ENCODE measurements around the gene ST8SIA5. TPM values are rescaled to one million over a fixed set of nuclear protein-coding genes. Genes with fewer than 3 reads are reported as not detected.

The ST8SIA5 gene
- total and polyA plus RNA-seq, 2 experiments from 2014 or later = not detected

DNA sequence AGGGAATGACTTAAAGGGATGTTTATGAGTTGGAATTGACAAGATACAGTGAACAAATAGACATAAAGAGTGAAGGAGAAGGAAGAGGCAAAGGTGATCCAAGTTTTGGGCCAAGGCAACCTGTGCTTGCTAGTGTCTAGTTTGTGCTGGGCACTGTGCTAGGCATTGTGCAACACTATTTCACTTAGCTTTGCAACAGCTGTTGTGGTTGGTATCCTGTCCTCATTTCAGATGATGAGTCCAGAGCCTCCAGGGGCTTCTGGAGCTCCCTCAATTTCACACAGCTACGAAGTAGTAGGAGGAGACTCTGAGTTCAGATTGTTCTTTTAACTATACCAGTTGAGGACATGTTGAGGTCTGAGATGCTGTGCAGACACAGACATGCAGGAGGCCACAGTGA, 81.7 kb downstream of the ST8SIA5 start:
- no peaks in the 10 kb centered on the region for H3K36me3 ChIP-seq (ENCODE audit: low read depth)
- H3K9me2 ChIP-seq (ENCODE audit: insufficient read depth) = no peaks in the 10 kb centered on the region
- H3K4me1 ChIP-seq (ENCODE audit: insufficient read depth) = no peaks in the 10 kb centered on the region
- no peak for DNase-seq
- H2AFZ ChIP-seq = no peak overlapping the region
- H3K27me3 ChIP-seq (replicated peaks; ENCODE audit: insufficient read depth) = peaks cover 29% of the 10 kb centered on the region
- in situ Hi-C loops (cut with MboI) = no loop called here
- no peaks in the 10 kb centered on the region for H3K79me2 ChIP-seq (ENCODE audit: insufficient read depth)
- WGBS, 2 experiments (ENCODE audit: low coverage in 1 of 2, low lambda C conversion rate in 2 of 2, missing lambda C conversion rate in 2 of 2) = 25 to 35% methylated on average over 1 of the region's 1 CpG
- H4K20me1 ChIP-seq (ENCODE audit: insufficient read depth) = no peaks in the 10 kb centered on the region
- no peak overlapping the region for H3K4me3 ChIP-seq
- no peaks in the 10 kb centered on the region for H3F3A ChIP-seq (ENCODE audit: insufficient read depth)
- H3K27ac ChIP-seq = no peak overlapping the region
- no peak for TF ChIP-seq EZH2 (IDR thresholded peaks at IDR 0.05; ENCODE audit: insufficient read depth, poor library complexity, severe bottlenecking)
- no peak for TF ChIP-seq EZH2phosphoT487 (IDR thresholded peaks at IDR 0.05; ENCODE audit: insufficient read depth, low read depth)
- H3K9me3 ChIP-seq (ENCODE audit: low read depth) = no peaks in the 10 kb centered on the region
- H3K4me2 ChIP-seq (ENCODE audit: unreplicated experiment) = no peak overlapping the region
- no peak overlapping the region for H3K9ac ChIP-seq

DNA sequence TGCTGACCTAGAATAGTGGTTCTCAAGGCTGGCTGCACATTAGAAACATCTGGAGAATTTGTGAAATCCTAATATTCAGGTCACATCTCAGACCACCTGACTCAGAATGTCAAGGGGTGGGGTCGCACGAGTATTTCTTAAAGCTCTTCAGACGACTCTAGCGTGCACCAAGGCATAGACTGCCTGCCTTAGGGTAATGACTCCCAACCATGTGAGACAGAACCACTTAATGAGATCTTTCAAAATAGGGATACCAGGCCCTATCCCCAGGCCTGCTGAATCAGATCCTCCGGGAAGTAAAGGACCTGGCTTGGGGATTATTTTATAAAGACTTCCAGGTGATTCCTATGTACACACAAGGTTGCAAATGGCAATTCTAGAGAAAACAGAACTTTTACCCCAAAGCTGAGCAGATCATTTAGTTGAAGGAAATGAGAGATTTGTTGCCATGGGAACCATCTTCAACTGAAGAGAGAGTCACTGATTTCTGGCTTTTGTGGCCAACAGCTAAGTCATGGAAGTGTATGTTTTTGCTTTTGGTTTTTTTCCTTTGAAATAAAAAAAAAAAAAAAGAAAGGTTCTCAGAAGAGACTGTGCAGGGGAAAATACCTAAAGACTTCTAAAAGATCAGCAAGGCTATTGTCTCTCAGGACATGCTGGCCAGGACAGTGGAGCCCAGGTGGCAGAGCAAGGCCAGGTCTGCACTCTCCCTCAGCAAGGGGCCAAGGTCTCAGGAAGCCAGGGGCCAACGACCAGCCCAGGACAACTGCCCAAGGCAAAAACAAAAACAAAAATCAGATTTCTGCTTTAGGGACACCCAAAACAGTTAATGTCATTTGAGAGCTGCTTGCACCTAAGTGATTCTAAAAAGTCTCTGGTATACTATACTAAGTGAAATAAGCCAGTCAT, 84.5 kb downstream of the ST8SIA5 start:
- Histone ChIP-seq H3K9me2 (ENCODE audit: insufficient read depth) (no peaks in the 10 kb centered on the region), H3F3A (ENCODE audit: insufficient read depth) (no peaks in the 10 kb centered on the region), H3K4me3 (no peak overlapping the region), H2AFZ (no peak overlapping the region), H3K79me2 (ENCODE audit: insufficient read depth) (no peaks in the 10 kb centered on the region), H3K9me3 (ENCODE audit: low read depth) (no peaks in the 10 kb centered on the region), H3K36me3 (ENCODE audit: low read depth) (no peaks in the 10 kb centered on the region), H4K20me1 (ENCODE audit: insufficient read depth) (no peaks in the 10 kb centered on the region), H3K4me2 (ENCODE audit: unreplicated experiment) (no peak overlapping the region), H3K27me3 (replicated peaks; ENCODE audit: insufficient read depth) (peaks cover 29% of the 10 kb centered on the region), H3K27ac (no peak overlapping the region), H3K9ac (no peak overlapping the region), H3K4me1 (ENCODE audit: insufficient read depth) (no peaks in the 10 kb centered on the region)
- DNase-seq = peak; percentile 65
- in situ Hi-C loops (cut with MboI) = no loop called here
- TF ChIP-seq EZH2phosphoT487 (IDR thresholded peaks at IDR 0.05; ENCODE audit: insufficient read depth, low read depth) = no peak
- no peak for TF ChIP-seq EZH2 (IDR thresholded peaks at IDR 0.05; ENCODE audit: insufficient read depth, poor library complexity, severe bottlenecking)
- 25 to 29% methylated on average over 6 of the region's 6 CpGs for WGBS, 2 experiments (ENCODE audit: low coverage in 1 of 2, low lambda C conversion rate in 2 of 2, missing lambda C conversion rate in 2 of 2)

DNA sequence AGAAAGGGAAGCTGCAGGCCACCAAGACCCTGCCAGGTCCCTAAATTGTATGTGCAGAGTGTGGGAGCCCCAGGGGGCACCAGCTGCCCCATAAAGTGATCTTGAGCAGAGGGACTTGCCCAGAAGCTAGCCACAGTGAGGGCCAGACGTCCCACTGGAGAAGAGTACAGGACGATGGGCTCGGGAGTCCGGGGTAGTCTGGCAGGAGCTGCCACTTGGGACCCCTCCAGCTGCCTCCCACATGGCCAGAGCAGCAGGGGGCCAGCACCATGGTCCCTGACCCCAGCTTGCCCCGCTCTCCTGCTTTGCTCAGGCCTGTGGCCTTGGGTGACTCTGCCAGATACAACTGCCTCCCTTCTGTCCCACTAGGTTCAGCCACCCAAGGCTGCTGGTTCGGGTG, 88.2 kb downstream of the ST8SIA5 start:
- no peak for TF ChIP-seq EZH2phosphoT487 (IDR thresholded peaks at IDR 0.05; ENCODE audit: insufficient read depth, low read depth)
- no peak for TF ChIP-seq EZH2 (IDR thresholded peaks at IDR 0.05; ENCODE audit: insufficient read depth, poor library complexity, severe bottlenecking)
- WGBS, 2 experiments (ENCODE audit: low coverage in 1 of 2, low lambda C conversion rate in 2 of 2, missing lambda C conversion rate in 2 of 2) = 46 to 50% methylated on average over 5 to 6 of the region's 6 CpGs
- H4K20me1 ChIP-seq (ENCODE audit: insufficient read depth) = no peaks in the 10 kb centered on the region
- H3K9me2 ChIP-seq (ENCODE audit: insufficient read depth) = no peaks in the 10 kb centered on the region
- H3K9ac ChIP-seq = no peak overlapping the region
- no peak overlapping the region for H3K4me2 ChIP-seq (ENCODE audit: unreplicated experiment)
- H3K4me1 ChIP-seq (ENCODE audit: insufficient read depth) = no peaks in the 10 kb centered on the region
- no peaks in the 10 kb centered on the region for H3K9me3 ChIP-seq (ENCODE audit: low read depth)
- DNase-seq = no peak
- H3K36me3 ChIP-seq (ENCODE audit: low read depth) = no peaks in the 10 kb centered on the region
- H3K4me3 ChIP-seq = no peak overlapping the region
- no peak overlapping the region for H2AFZ ChIP-seq
- no peaks in the 10 kb centered on the region for H3K79me2 ChIP-seq (ENCODE audit: insufficient read depth)
- no peaks in the 10 kb centered on the region for H3F3A ChIP-seq (ENCODE audit: insufficient read depth)
- in situ Hi-C loops (cut with MboI) = no loop called here
- no peak overlapping the region for H3K27ac ChIP-seq
- H3K27me3 ChIP-seq (replicated peaks; ENCODE audit: insufficient read depth) = peaks cover 13% of the 10 kb centered on the region

DNA sequence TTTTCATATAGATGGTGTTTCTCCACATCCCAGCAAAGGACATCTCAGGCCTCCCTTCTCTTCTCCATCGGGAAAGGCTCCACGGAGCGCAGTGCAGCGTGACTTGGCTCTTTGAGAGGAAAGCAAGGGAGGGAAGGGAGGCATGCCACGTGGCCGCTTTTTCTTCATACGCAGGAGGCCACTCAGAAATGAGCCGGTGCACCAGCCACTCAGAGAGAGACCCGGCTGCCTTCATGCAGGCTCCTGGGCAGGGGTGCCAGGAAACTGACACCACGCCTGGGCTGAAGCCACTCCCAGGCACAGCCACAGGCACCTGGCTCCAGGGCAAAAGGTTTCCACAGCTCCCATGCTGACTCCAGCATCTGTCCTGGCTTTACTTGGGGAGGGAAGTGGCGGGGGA, 88.7 kb downstream of the ST8SIA5 start:
- H3K4me1 ChIP-seq (ENCODE audit: insufficient read depth) = no peaks in the 10 kb centered on the region
- H3K9me2 ChIP-seq (ENCODE audit: insufficient read depth) = no peaks in the 10 kb centered on the region
- no peak overlapping the region for H3K27ac ChIP-seq
- DNase-seq = no peak
- H2AFZ ChIP-seq = no peak overlapping the region
- H3F3A ChIP-seq (ENCODE audit: insufficient read depth) = no peaks in the 10 kb centered on the region
- WGBS, 2 experiments (ENCODE audit: low coverage in 1 of 2, low lambda C conversion rate in 2 of 2, missing lambda C conversion rate in 2 of 2) = 48 to 64% methylated on average over 10 of the region's 11 CpGs
- no peaks in the 10 kb centered on the region for H4K20me1 ChIP-seq (ENCODE audit: insufficient read depth)
- H3K27me3 ChIP-seq (replicated peaks; ENCODE audit: insufficient read depth) = peaks cover 13% of the 10 kb centered on the region
- no peak overlapping the region for H3K9ac ChIP-seq
- TF ChIP-seq EZH2phosphoT487 (IDR thresholded peaks at IDR 0.05; ENCODE audit: insufficient read depth, low read depth) = no peak
- TF ChIP-seq EZH2 (IDR thresholded peaks at IDR 0.05; ENCODE audit: insufficient read depth, poor library complexity, severe bottlenecking) = no peak
- H3K79me2 ChIP-seq (ENCODE audit: insufficient read depth) = no peaks in the 10 kb centered on the region
- no peak overlapping the region for H3K4me2 ChIP-seq (ENCODE audit: unreplicated experiment)
- H3K4me3 ChIP-seq = no peak overlapping the region
- no peaks in the 10 kb centered on the region for H3K36me3 ChIP-seq (ENCODE audit: low read depth)
- no peaks in the 10 kb centered on the region for H3K9me3 ChIP-seq (ENCODE audit: low read depth)
- in situ Hi-C loops (cut with MboI) = no loop called here

All from GM23248 (cell line).